Sigmoid colon (tissue), 7 donors: Measurements from ENCODE around the gene FSTL4. TPM values are rescaled to one million over a fixed set of nuclear protein-coding genes. Genes with fewer than 3 reads are reported as not detected.

Experiments used
- DNase-seq: peaks from one replicate; pipeline ENCODE4 v3.0.0-alpha.2; 2019
- H3K27ac ChIP-seq, 4 donors: fragments of 200-600 bp; sonication (generic); one replicate each; pipeline ENCODE4 v1.5.1; 2016 to 2019; ENCODE audit warnings: mild to moderate bottlenecking in 1 of 4
- H3K27me3 ChIP-seq, 3 donors: fragments of 200-600 bp; sonication (generic); one replicate each; pipeline ENCODE4 v1.5.1; 2019; ENCODE audit warnings: mild to moderate bottlenecking in 1 of 3
- H3K36me3 ChIP-seq, 4 donors: fragments of 200-600 bp; sonication (generic); one replicate each; pipeline ENCODE4 v1.5.1; 2016 to 2019
- H3K4me1 ChIP-seq, 4 donors: fragments of 200-600 bp; sonication (generic); one replicate each; pipeline ENCODE4 v1.5.1; 2017 to 2019
- H3K4me3 ChIP-seq, 4 donors: fragments of 200-600 bp; sonication (generic); one replicate each; pipeline ENCODE4 v1.5.1; 2017 to 2019; ENCODE audit warnings: mild to moderate bottlenecking in 2 of 4, moderate library complexity in 1 of 4
- H3K9me3 ChIP-seq, 4 donors: fragments of 200-600 bp in 3 of 4; sonication (generic) in 3 of 4; one replicate each; pipeline versions ENCODE4 v1.5.1 to v1.6.1; 2013 to 2019
- CTCF ChIP-seq, 4 experiments: fragments of 450-650 bp in 3 of 4; fragments of 200-600 bp in 1 of 4; IDR thresholded peaks; one replicate each; pipeline ENCODE4 v1.5.1; 2016 to 2019; ENCODE audit warnings: antibody characterized with exemption in 4 of 4, mild to moderate bottlenecking in 3 of 4, moderate library complexity in 2 of 4
- EP300 ChIP-seq, 4 donors: sonication (generic); formaldehyde crosslinking; IDR thresholded peaks; one replicate each; pipeline ENCODE4 v1.6.1; 2017; ENCODE audit warnings: antibody characterized with exemption in 4 of 4
- POLR2A ChIP-seq, 2 donors: fragments of 450-650 bp; IDR thresholded peaks; one replicate each; pipeline ENCODE4 v1.6.1; 2016; ENCODE audit warnings: antibody characterized with exemption in 2 of 2, mild to moderate bottlenecking in 2 of 2, moderate library complexity in 2 of 2
- POLR2AphosphoS5 ChIP-seq, 4 donors: sonication (generic); formaldehyde crosslinking; IDR thresholded peaks; one replicate each; pipeline ENCODE4 v1.6.1; 2017; ENCODE audit warnings: antibody characterized with exemption in 4 of 4
- WGBS, 2 donors: extraction: QIAGEN DNeasy Blood & Tissue Kit; methylation state at CpG; one replicate each; pipeline ENCODE4 v1.1.7; 2013; 5-methylcytosine and 5-hydroxymethylcytosine counted together
- intact Hi-C: fragments of 100-400 bp; cut with DNase I; formaldehyde crosslinking; loops from one replicate; pipeline ENCODE4 v1.15.1; 2023
- polyA plus RNA-seq, 3 donors: library from polyadenylated mRNA; stranded (reverse); fragments of 200-250 nt; gene quantifications; one replicate each; pipeline ENCODE4 v1.2.3, GENCODE V29; 2013
- total RNA-seq, 4 donors: library from RNA; depleted of rRNA; stranded (reverse); fragments of >200 nt; gene quantifications; one replicate each; pipeline ENCODE4 v1.1.0, GENCODE V29; 2016
- donor health status: healthy with polysubstance abuse.
- donor health status: Bipolar disorder and iron deficiency.
- donor health status: healthy.

Gene FSTL4
- total and polyA plus RNA-seq, 7 donors = 0.23 to 0.45 (median 0.28) TPM; not detected in 4

- intact Hi-C loops = no loop called here
- 60 to 69% methylated on average over 7 of the region's 7 CpGs for WGBS, 2 donors
- H3K36me3 ChIP-seq = no peaks in the 10 kb centered on the region
- H3K4me1 ChIP-seq = no peaks in the 10 kb centered on the region
- H3K27ac ChIP-seq = no peak overlapping the region
- H3K9me3 ChIP-seq = no peaks in the 10 kb centered on the region
- TF ChIP-seq POLR2AphosphoS5 (IDR thresholded peaks at IDR 0.05) (no peak), CTCF (IDR thresholded peaks at IDR 0.05) (no peak), EP300 (IDR thresholded peaks at IDR 0.05) (no peak), POLR2A (IDR thresholded peaks at IDR 0.05) (no peak)
- DNase-seq = no peak
- H3K27me3 ChIP-seq = peaks cover 0 to 3% (median 0%) of the 10 kb centered on the region in 3 donors
- no peak overlapping the region for H3K4me3 ChIP-seq
These were observed 29.4 kb downstream of the FSTL4 start for GRCh38 chr5:133582971-133583370.

- TF ChIP-seq POLR2A (IDR thresholded peaks at IDR 0.05) (no peak), CTCF (IDR thresholded peaks at IDR 0.05) (no peak), EP300 (IDR thresholded peaks at IDR 0.05) (no peak), POLR2AphosphoS5 (IDR thresholded peaks at IDR 0.05) (no peak)
- WGBS, 2 donors = 81 to 91% methylated on average over 5 of the region's 5 CpGs
- Histone ChIP-seq H3K4me1 (no peaks in the 10 kb centered on the region), H3K27me3 (peaks cover 0 to 3% (median 0%) of the 10 kb centered on the region in 3 donors), H3K9me3 (no peaks in the 10 kb centered on the region), H3K27ac (no peak overlapping the region), H3K4me3 (no peak overlapping the region), H3K36me3 (no peaks in the 10 kb centered on the region)
- intact Hi-C loops = no loop called here
- no peak for DNase-seq
These were observed 30.4 kb downstream of the FSTL4 start for GRCh38 chr5:133581918-133582317.

- no peak overlapping the region for H3K4me3 ChIP-seq
- H3K36me3 ChIP-seq = no peaks in the 10 kb centered on the region
- no peak for TF ChIP-seq EP300 (IDR thresholded peaks at IDR 0.05)
- no peak for TF ChIP-seq CTCF (IDR thresholded peaks at IDR 0.05)
- TF ChIP-seq POLR2AphosphoS5 (IDR thresholded peaks at IDR 0.05) = no peak
- TF ChIP-seq POLR2A (IDR thresholded peaks at IDR 0.05) = no peak
- 73 to 75% methylated on average over 5 of the region's 5 CpGs for WGBS, 2 donors
- H3K4me1 ChIP-seq = no peaks in the 10 kb centered on the region
- H3K27ac ChIP-seq = no peak overlapping the region
- peaks cover 0 to 3% (median 0%) of the 10 kb centered on the region in 3 donors for H3K27me3 ChIP-seq
- DNase-seq = no peak
- no peaks in the 10 kb centered on the region for H3K9me3 ChIP-seq
- intact Hi-C loops = no loop called here
These were observed 31.0 kb downstream of the FSTL4 start for GRCh38 chr5:133581348-133581747.

GRCh38 chr5:133580618-133581017 is 31.7 kb downstream of the FSTL4 start:
- TF ChIP-seq POLR2A (IDR thresholded peaks at IDR 0.05) (no peak), CTCF (IDR thresholded peaks at IDR 0.05) (no peak), EP300 (IDR thresholded peaks at IDR 0.05) (no peak), POLR2AphosphoS5 (IDR thresholded peaks at IDR 0.05) (no peak)
- intact Hi-C loops = no loop called here
- no peaks in the 10 kb centered on the region for H3K4me1 ChIP-seq
- H3K9me3 ChIP-seq = no peaks in the 10 kb centered on the region
- H3K27ac ChIP-seq = no peak overlapping the region
- no peak for DNase-seq
- H3K27me3 ChIP-seq = peaks cover 0 to 3% (median 0%) of the 10 kb centered on the region in 3 donors
- 75 to 80% methylated on average over 7 of the region's 7 CpGs for WGBS, 2 donors
- H3K36me3 ChIP-seq = no peaks in the 10 kb centered on the region
- no peak overlapping the region for H3K4me3 ChIP-seq

- 85 to 87% methylated on average over 4 of the region's 4 CpGs for WGBS, 2 donors
These were observed 32.6 kb downstream of the FSTL4 start for GRCh38 chr5:133579766-133580165.

More at GRCh38 chr5:133579766-133580165, 32.6 kb downstream of the FSTL4 start:
- no peak overlapping the region for H3K4me3 ChIP-seq
- H3K4me1 ChIP-seq = no peaks in the 10 kb centered on the region
- no peaks in the 10 kb centered on the region for H3K36me3 ChIP-seq
- no peak for TF ChIP-seq EP300 (IDR thresholded peaks at IDR 0.05)
- TF ChIP-seq CTCF (IDR thresholded peaks at IDR 0.05) = no peak
- no peak for TF ChIP-seq POLR2AphosphoS5 (IDR thresholded peaks at IDR 0.05)
- no peak for TF ChIP-seq POLR2A (IDR thresholded peaks at IDR 0.05)
- peaks cover 0 to 3% (median 0%) of the 10 kb centered on the region in 3 donors for H3K27me3 ChIP-seq
- DNase-seq = no peak
- no peak overlapping the region for H3K27ac ChIP-seq
- intact Hi-C loops = no loop called here
- H3K9me3 ChIP-seq = no peaks in the 10 kb centered on the region
